Measurements from ENCODE around the gene CRACR2B.

The CRACR2B gene

DNA sequence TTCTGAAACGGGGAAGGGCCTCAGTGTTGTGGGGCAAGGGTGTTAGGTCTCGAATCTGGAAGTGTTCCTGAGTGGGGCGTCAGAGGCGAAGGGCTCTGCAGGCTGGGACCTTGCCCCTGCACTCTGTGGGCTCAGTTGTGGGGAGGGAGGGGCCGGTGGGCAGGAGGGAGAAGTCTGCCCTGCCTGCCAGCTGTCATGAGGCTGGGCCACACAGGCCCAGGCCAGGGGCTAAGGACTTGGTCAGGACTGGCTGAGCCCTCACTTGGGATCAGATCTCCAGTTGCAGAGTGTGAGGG, at the start of gene CRACR2B:
Gene CRACR2B (plus strand): TSS at position 23 of the 296 bp plus-strand sequence. CDS start 689 bp downstream, outside the sequence.
- no peak for DNase-seq

GRCh38 chr11:778976-779954, 48.5 kb upstream of the CRACR2B start:
- DNase-seq = no peak

DNA sequence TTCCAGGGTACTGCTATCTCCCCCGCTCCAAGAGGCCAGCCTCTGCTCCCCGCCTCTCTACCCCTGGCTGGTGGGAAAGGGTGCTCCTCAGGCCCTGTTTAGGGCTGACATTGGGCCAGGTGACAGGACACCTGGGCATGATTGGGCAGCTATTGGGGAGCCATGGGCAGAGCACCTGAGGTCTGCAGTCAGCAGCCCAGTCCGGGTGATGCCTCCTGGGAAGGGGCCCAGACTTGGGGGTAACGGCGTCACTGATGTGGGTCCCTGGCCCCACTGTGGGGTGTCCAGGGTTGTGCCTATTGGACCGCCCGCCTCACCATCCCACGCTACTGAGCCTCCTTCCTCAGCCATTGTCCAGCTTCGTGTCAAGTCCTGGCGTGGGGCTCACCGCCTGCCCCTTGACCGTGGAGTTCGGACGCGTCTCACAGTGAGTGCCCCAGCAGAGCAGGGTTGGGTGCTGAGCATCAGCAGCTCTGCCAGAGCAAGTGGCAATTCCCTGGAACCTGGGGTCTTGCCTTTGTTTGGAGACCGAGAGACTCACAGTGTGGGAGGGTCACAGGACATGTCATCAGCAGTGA, 47.7 kb upstream of the CRACR2B start:
- no peak for DNase-seq

DNA sequence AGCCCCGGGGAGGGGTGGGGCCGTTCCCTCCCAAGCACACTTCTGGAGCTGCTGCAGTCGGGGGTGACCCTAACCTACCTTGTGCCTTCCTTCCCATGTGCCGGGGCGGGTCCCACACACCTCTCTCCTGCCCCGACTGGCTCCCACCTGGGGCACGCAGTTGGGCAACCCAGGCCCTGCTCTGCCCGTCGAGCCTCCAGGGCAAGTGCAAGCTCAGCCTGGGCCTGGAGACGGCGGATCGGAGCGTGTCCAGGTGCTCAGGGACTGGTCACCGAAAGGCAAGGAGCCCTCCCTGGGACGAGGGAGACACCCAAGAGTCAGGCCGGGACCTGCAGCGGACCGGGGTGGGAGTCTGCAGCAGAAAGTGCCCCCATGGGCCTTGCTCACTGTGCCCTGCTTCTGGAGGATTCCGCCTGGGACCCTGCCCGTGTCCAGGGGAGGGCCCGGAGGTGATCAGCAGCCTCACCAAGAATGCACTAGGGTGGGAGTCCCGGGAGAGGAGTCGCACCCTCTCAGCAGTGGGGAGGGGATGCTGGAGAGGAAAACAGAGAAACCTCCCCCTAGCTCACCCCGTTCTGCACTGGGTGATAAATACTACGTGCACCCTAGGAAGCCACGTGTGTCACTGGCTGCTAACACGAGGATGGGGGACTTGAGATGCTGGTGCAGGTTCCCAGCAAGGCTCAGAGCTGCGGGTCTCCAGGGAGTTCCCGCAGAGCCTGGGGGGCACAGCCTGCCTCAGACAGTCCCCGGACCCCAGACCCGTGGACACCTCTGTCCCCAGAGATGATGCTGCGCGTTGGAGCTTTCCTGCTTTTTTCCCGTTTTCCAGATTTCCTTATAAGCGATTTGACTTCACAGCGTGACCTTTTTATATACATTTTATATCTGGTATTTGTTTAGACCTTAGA, 45.2 kb upstream of the CRACR2B start:
- DNase-seq = no peak

GRCh38 chr11:783581-784015, 44.1 kb upstream of the CRACR2B start:
- no peak for DNase-seq

DNA sequence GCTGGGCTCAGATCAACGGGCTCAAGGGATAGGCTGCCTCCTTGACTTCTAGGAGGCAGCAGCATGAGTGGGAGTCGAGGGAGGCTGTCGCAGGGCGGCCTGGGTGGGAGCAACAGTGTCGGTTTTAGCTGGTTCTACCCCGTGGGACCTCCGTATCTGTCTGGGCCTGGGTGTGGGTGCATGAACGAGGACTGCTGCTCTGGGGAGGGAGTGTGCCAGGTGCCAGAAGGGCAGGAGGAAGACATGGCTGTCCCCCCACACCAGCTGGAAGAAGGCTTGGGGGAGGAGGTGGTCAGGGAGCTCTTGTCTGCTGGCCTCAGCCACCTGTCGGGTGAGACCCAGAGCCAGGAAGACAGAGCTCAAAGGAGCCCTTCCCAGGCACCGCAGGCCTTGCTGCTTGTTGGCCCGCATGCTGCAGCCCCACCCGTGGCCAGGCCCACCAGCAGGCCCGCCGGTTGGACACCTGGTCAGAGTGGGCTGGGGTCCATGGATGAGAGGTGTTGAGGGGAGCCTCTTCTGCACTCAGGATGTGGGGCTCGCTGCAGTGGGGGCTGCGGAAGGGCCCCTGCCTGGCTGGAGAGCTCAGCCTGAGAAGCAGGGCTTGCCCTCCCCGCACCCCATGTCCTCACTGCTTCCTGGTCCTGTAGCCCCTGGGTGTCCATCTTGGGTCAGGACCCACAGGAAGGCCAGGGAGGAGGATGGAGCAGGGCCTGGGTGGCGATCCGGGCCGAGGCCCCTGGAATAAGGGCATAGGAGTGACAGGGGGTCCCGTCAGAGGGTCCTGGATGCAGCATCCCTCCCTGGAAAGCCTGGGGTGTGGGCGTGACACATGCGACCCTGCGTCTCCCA, 41.3 kb upstream of the CRACR2B start:
- DNase-seq = no peak

GRCh38 chr11:787084-787675, 40.5 kb upstream of the CRACR2B start:
- DNase-seq = no peak

DNA sequence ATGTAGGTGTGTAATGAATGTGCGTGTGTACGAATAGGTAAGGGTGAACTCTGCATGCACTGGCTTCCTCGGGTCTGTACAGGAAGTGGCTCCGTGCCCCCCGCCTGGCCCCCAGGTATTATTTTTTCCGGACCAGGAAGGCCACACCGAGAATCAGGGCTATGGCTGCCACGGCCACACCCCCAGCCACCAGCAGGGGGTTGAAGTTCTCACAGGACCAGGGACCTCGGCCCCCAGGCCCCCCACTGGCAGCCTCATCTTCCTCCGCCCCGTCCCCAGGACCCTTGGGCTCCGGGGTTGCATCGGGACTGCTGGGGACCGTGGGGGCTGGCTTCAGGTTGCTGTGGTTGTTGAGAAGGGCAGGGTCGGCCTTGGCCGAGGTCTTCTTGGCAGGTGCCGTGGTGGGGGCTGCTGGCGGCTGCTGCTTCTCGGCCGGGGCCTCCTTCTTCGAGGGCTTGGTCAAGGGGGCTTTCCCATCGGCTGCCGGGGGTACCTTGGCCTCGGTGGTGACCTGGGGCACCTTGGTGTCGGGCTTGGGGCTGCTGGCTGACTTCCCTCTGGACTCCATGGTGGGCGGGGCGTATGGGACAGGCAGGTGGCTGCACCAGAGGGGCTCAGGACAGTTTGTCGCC, 39.6 kb upstream of the CRACR2B start:
- DNase-seq = no peak

GRCh38 chr11:788953-789940, 38.5 kb upstream of the CRACR2B start:
- no peak for DNase-seq

DNA sequence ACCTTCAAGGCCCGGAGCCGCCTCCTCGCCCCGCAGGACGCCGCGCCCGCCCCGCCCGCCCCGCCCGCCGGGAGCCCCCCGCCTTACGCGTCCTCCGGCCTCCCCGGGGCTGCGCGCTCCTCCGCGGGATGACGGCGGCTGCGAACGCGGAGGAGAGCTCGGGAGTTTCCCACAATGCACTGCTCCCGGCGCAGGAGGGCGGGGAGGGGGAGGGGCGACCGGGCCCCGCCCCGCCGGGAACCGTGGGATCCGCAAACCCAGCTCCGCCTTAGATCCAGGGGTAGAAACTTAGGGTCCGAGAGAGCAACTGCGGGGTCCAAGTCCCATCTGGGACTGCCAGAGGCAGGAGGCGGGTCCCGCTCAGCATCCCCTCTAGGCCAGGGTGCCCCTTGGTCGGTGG, 37.8 kb upstream of the CRACR2B start, which contains the start of gene CEND1:
Gene CEND1 (minus strand): TSS at position 148 of the 400 bp plus-strand sequence. CDS start 1,514 bp downstream, outside the sequence.
- peak; percentile 74 for DNase-seq

DNA sequence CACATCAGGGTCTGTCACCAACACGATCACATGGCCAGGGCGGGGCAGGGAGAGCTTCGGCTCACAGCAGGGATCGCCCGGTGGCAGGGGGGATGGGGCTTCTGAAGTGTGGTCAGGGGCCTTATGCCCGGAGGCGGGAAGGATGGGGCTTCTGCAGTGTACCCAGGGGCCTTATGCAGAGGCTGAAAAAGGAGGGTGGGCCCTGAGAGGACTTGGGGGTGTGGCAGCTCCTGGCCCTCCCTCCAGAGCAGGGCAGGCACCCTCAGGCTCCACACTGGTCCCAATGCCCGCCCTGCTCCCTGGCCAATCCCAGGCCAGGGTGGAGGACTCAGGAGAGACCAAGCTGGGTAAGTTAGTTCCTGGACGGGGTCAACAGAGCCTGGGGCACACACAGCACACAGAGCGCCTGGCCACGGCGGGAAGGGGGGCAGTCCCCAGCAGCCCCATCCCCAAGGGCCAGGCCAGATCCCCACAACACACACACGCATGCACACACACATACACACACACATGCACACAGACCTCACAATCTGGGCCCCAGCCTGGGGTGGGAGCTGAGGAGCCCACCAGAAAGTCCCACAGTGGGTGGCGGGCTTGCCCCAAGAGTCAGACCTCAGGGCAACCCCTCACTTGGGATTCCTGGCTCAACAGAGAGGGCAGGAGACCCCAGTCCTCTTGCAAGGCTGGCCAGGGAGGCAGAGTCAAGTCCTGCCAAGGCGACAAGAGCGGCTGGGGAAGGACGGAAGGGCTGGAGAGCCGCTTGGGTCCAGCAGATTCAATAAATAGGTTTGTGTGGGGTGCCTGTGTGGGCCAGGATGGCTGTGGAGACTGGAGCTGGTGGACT, 36.8 kb upstream of the CRACR2B start:
- no peak for DNase-seq

DNA sequence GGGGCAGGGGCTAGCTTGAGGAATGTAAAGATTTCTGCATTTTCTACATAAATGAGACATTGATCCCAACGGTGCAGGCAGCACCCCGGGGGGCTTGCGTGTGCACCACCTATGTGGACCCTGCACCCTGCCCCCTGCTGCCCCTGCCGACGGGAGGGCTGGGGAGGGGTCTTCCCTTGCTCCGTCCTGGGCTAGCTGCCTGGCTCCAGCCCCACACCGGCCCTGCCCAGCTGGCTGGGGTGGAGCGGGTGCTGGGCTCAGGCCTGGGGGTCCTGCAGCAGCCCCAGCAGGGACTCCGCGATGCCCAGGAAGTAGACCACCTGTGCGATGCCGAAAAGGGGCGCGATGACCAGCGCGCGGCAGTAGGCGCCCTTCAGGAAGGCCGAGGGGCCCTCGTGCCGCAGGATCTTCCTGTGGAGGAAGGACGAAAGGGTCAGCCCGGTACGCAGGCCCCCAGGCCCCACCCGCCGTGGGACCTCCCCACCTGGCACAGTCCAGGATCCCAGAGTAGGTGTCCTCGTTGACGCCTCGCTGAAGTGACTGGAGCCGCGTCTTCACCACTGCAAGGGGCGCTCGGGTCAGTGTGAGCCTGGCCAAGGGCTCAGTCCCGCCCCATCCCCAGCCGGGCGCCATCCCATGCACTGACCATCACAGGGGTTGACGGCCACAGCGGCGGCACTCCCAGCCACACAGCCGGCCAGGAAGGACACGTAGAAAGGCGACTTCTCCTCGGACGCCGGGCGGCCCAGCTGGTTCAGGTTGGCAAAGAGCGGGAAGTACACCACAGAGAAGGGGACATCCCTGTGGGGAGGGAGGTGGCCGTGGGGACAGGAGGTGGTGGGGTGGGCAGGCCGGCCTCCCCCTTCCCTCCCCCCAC, 35.8 kb upstream of the CRACR2B start:
- no peak for DNase-seq

- no peak for DNase-seq
These were observed 35.2 kb upstream of the CRACR2B start for GRCh38 chr11:792535-792821.

DNA sequence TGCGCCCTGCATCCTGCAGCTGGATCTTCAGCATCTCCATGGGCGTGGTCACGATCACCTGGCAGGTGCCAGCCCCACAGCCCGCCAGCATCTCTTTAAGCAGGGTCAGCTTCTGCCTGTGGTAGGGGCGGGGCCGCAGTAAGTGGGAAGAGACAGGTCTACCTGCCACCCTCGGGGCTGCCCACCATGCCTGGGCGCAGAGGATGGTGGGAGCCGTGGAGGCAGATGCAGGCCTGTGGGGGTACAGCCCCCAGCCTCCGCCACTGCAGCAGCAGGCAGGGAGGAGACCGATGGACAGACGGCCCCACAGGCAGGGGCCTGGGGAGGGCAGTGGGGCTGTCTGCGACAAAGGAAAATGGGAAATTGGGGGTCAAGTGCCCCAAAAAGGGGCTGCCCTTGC, 34.8 kb upstream of the CRACR2B start:
- DNase-seq = no peak

DNA sequence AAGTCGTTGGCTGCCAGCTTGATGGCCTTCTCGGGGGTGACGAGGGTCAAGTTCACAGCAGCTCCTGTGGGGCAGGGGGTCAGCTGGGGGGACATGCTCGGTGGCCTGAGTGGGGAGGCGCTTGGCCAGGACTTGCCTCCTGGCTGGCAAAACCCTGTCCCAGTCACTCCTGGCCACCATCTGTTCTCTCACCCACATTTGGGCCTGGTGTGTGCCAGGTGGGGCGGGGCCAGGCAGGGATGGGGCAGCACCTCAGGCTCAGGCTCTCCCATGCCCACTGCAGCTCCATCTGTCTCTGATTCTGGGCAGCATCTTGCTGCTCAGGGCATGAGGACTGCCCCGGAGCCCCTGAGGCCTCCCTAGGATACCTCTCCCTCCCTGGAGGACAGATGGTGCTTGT, 34.2 kb upstream of the CRACR2B start:
- no peak for DNase-seq

- DNase-seq = no peak
These were observed 33.5 kb upstream of the CRACR2B start for GRCh38 chr11:794013-794765.

Measured in NCI-H345 (cell line).